Endothelial cell (in vitro differentiated cells): ENCODE measurements around the gene DCTN4. TPM values are rescaled to one million over a fixed set of nuclear protein-coding genes. Genes with fewer than 3 reads are reported as not detected.

Experiments
- DNase-seq: peaks from one replicate; pipeline ENCODE4 v3.0.0; 2021; ENCODE audit warnings: low spot score
- H3K27ac Mint-ChIP-seq: one replicate; pipeline ENCODE4 v1.8.0; 2021; ENCODE audit warnings: mixed read lengths, inconsistent platforms; ENCODE audit not compliant: unreplicated experiment
- H3K27me3 Mint-ChIP-seq: one replicate; pipeline ENCODE4 v1.8.0; 2021; ENCODE audit warnings: mild to moderate bottlenecking, moderate library complexity, mixed read lengths, inconsistent platforms; ENCODE audit not compliant: unreplicated experiment
- H3K36me3 Mint-ChIP-seq: one replicate; pipeline ENCODE4 v1.8.0; 2021; ENCODE audit warnings: mild to moderate bottlenecking, low read depth, mixed read lengths, inconsistent platforms; ENCODE audit not compliant: unreplicated experiment
- H3K4me1 Mint-ChIP-seq: one replicate; pipeline ENCODE4 v1.8.0; 2021; ENCODE audit warnings: mild to moderate bottlenecking, mixed read lengths, inconsistent platforms; ENCODE audit not compliant: unreplicated experiment
- H3K4me3 Mint-ChIP-seq: one replicate; pipeline ENCODE4 v1.8.0; 2021; ENCODE audit warnings: mild to moderate bottlenecking, mixed read lengths, inconsistent platforms; ENCODE audit not compliant: unreplicated experiment
- H3K9me3 Mint-ChIP-seq: one replicate; pipeline ENCODE4 v1.8.0; 2021; ENCODE audit warnings: mixed read lengths, inconsistent platforms; ENCODE audit not compliant: unreplicated experiment
- total RNA-seq: library from RNA; stranded (reverse); fragmentation: NEBNext Ultra II Directional; extraction: Animal tissue kit (Norgen Biotek cat#: 25700); gene quantifications from one replicate; pipeline ENCODE4 v1.2.1, GENCODE V29; 2021; ENCODE audit not compliant: unreplicated experiment
- TF ChIP-seq, protein P1 (sequence below): fragments of 200-600 bp; sonication (generic); IDR thresholded peaks from one replicate; pipeline ENCODE4 v1.5.0; 2021; ENCODE audit warnings: antibody characterized with exemption; ENCODE audit not compliant: unreplicated experiment

DCTN4 gene
- total RNA-seq, 1 donor from 2014 or later, result 50.3 TPM

DNA sequence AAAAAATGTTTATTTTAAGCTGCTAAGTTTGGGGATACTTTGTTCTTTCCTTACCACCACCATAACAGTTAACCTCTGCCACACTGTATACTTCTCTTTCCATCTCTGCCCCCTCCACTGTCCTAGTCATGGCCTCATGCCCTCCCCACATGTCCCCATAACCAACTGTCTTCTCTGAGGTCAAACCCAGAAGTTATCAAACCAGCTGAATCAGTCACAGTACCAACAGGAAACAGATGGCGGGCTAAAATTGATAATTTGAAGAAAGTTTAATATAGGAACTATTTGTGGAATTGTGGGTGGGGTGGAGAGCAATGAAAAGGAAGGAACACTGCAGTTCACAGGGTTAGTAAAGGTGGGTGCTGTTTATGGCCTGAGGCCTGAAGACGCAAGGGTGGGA, 5.7 kb upstream of the DCTN4 start:
- H3K9me3 Mint-ChIP-seq, result no peaks in the 10 kb centered on the region
- peaks cover 2% of the 10 kb centered on the region for H3K4me1 Mint-ChIP-seq
- H3K27ac Mint-ChIP-seq, result no peak overlapping the region
- no peak for DNase-seq
- peaks cover 1% of the 10 kb centered on the region for H3K27me3 Mint-ChIP-seq
- no peak overlapping the region for H3K4me3 Mint-ChIP-seq
- TF ChIP-seq, protein P1, sequence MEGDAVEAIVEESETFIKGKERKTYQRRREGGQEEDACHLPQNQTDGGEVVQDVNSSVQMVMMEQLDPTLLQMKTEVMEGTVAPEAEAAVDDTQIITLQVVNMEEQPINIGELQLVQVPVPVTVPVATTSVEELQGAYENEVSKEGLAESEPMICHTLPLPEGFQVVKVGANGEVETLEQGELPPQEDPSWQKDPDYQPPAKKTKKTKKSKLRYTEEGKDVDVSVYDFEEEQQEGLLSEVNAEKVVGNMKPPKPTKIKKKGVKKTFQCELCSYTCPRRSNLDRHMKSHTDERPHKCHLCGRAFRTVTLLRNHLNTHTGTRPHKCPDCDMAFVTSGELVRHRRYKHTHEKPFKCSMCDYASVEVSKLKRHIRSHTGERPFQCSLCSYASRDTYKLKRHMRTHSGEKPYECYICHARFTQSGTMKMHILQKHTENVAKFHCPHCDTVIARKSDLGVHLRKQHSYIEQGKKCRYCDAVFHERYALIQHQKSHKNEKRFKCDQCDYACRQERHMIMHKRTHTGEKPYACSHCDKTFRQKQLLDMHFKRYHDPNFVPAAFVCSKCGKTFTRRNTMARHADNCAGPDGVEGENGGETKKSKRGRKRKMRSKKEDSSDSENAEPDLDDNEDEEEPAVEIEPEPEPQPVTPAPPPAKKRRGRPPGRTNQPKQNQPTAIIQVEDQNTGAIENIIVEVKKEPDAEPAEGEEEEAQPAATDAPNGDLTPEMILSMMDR, result no peak
- H3K36me3 Mint-ChIP-seq, result no peaks in the 10 kb centered on the region

DNA sequence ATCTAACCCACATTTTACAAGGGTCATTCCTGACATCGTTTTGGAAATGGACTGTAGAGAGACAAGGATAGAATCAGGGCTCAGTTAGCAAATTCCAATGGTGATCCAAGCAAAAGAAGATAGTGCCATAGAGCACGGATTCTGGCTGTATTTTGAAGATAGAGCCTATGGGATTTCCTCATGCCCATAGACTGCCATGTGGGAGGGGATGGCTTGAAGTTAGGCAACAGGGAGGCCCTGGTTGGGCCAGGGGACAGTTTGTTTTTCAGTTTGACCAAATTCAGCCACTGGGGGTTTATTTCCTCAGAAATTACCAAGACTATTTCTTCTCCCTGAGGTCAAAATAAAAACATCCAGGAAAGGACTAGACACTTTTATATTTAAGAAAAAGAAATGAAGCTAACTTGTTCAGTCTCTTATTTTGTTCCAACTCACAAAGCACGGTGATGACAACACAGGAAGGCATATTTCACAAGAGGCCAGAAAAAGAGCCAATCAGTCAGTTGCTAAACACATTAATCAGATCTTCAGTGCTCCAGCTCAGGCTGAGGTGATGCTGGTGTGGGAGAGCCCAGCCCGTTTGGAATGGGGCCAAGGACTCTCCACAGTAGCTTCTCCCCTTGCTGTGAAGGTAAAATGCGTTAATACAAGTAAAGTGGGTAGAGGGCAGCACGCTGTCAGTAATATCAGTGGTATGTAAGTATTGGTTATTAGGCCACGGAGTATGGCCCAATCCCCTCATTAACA, 4.4 kb upstream of the DCTN4 start:
- peaks cover 1% of the 10 kb centered on the region for H3K27me3 Mint-ChIP-seq
- no peak for DNase-seq
- H3K4me1 Mint-ChIP-seq, result peaks cover 6% of the 10 kb centered on the region
- no peak overlapping the region for H3K27ac Mint-ChIP-seq
- no peaks in the 10 kb centered on the region for H3K9me3 Mint-ChIP-seq
- no peak overlapping the region for H3K4me3 Mint-ChIP-seq
- no peaks in the 10 kb centered on the region for H3K36me3 Mint-ChIP-seq
- TF ChIP-seq, protein P1, result no peak

DNA sequence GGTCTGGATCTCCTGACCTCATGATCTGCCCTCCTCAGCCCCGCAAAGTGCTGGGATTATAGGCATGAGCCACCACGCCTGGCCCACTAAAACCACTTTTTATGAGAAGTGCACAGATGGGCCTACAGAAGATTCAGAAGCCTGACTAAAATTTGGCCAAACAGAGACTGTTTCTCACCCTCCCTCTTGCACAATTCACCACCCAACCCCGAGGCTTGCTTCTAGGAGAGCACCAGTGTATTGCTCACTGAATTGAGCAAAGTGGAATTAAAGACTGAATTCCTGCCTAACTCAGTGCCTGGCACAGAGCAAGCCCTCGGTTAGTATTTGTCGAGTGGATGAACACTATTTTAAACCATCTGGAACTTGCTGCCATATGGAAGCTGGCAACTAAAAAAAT, 3.4 kb upstream of the DCTN4 start:
- Mint-ChIP-seq H3K9me3 (no peaks in the 10 kb centered on the region), H3K27me3 (no peaks in the 10 kb centered on the region), H3K36me3 (no peaks in the 10 kb centered on the region), H3K27ac (no peak overlapping the region), H3K4me1 (peaks cover 6% of the 10 kb centered on the region), H3K4me3 (no peak overlapping the region)
- TF ChIP-seq, protein P1, result no peak
- DNase-seq, result no peak

DNA sequence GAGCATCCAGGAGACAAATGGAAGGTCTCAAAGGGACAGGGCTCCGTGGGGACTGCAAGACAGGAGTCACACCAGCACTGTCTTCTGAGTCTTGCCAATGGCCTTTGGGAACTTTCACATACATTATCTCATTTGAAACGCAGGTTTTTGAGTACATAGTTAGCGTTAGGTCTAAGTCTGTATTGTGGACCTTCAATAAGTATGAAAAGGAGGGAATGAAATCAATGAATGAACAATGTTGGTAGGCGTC, 442 bp upstream of the DCTN4 start:
- H3K9me3 Mint-ChIP-seq, result no peaks in the 10 kb centered on the region
- H3K4me3 Mint-ChIP-seq, result no peak overlapping the region
- TF ChIP-seq, protein P1, result no peak
- peaks cover 11% of the 10 kb centered on the region for H3K36me3 Mint-ChIP-seq
- H3K27ac Mint-ChIP-seq, result no peak overlapping the region
- DNase-seq, result no peak
- H3K27me3 Mint-ChIP-seq, result no peaks in the 10 kb centered on the region
- peaks cover 8% of the 10 kb centered on the region for H3K4me1 Mint-ChIP-seq

DNA sequence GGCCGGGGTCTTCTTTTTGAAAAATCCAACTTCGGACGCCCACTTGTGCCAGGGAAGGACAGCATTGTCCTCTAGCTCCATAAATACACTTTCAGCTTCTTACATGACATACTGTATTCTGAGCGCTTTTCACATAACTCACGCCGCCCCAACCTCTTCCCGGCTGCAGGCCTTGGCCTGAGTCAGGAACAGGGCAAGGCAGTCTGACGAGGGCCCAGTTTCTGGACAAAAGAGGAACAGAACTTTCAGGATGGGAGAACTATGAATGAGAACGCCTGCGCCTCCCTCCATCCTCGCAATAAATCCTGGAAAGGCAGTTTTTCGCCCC, 650 bp downstream of the DCTN4 start:
- Mint-ChIP-seq H3K4me3 (no peak overlapping the region), H3K27ac (no peak overlapping the region), H3K27me3 (no peaks in the 10 kb centered on the region), H3K9me3 (no peaks in the 10 kb centered on the region), H3K4me1 (peaks cover 8% of the 10 kb centered on the region), H3K36me3 (peaks cover 15% of the 10 kb centered on the region)
- TF ChIP-seq, protein P1, result no peak
- DNase-seq, result no peak
